ENCODE results near the gene ACTL8. TPM values are rescaled to one million over a fixed set of nuclear protein-coding genes. Genes with fewer than 3 reads are reported as not detected.

Gene ACTL8
- total RNA-seq: not detected
- polyA plus RNA-seq (2013, experiment 1 of 2): not detected
- not detected for polyA plus RNA-seq (2013, experiment 2 of 2)
- 0 to 0.24 (median 0) reads per million in 172 experiments for total RNA-seq

GRCh38 chr1:17755120-17755519 is at the start of gene ACTL8:
TSS of gene ACTL8 (plus strand) at chr1:17755333. CDS start at chr1:17823009, 67,676 bp downstream.
- ATAC-seq (ENCODE audit: poor library complexity): no peak
- peaks cover 15% of the 10 kb centered on the region for H3K36me3 Mint-ChIP-seq (ENCODE audit: low read depth)
- no peaks in the 10 kb centered on the region for H3K4me1 ChIP-seq (ENCODE audit: insufficient read depth, low read length)
- H3K4me3 Mint-ChIP-seq: no peak within 1 kb of the TSS
- ChIA-PET CTCF (no interaction called here), POLR2A (no interaction called here)
- no peak within 1 kb of the TSS for H3K27ac Mint-ChIP-seq
- DNase-seq: no peak
- H3K27me3 ChIP-seq (ENCODE audit: control insufficient read depth in 1 of 2, insufficient read depth in 2 of 2, low read length in 2 of 2): no peaks in the 10 kb centered on the region
- peaks cover 2% of the 10 kb centered on the region for H3K27me3 Mint-ChIP-seq
- H3K36me3 ChIP-seq (ENCODE audit: insufficient read depth, low read length): no peaks in the 10 kb centered on the region
- TF ChIP-seq CTCF (IDR thresholded peaks at IDR 0.05): no peak
- no peaks in the 10 kb centered on the region for H3K4me1 Mint-ChIP-seq (ENCODE audit: low read depth)
- intact Hi-C loops (cut with DNase I, micrococcal nuclease): no loop called here
- H3K9me3 ChIP-seq (ENCODE audit: control insufficient read depth in 1 of 2, insufficient read depth in 1 of 2, low read length in 2 of 2): peaks cover 53 to 66% of the 10 kb centered on the region in 2 experiments
- H3K9me3 Mint-ChIP-seq: peaks cover 19% of the 10 kb centered on the region
- no peak within 1 kb of the TSS for H3K27ac ChIP-seq (ENCODE audit: low read depth in 1 of 2, low read length in 2 of 2)
- no peak within 1 kb of the TSS for H3K4me3 ChIP-seq (ENCODE audit: low read length)

- ChIA-PET POLR2A (no interaction called here), CTCF (no interaction called here)
- no peak overlapping the region for H3K27ac ChIP-seq (ENCODE audit: low read depth in 1 of 2, low read length in 2 of 2)
- no peaks in the 10 kb centered on the region for H3K27me3 Mint-ChIP-seq
- H3K4me1 ChIP-seq (ENCODE audit: insufficient read depth, low read length): no peaks in the 10 kb centered on the region
- no peaks in the 10 kb centered on the region for H3K9me3 Mint-ChIP-seq
- H3K9me3 ChIP-seq (ENCODE audit: control insufficient read depth in 1 of 2, insufficient read depth in 1 of 2, low read length in 2 of 2): peaks cover 0 to 4% of the 10 kb centered on the region in 2 experiments
- H3K27me3 ChIP-seq (ENCODE audit: control insufficient read depth in 1 of 2, insufficient read depth in 2 of 2, low read length in 2 of 2): no peaks in the 10 kb centered on the region
- intact Hi-C loops (cut with DNase I, micrococcal nuclease): no loop called here
- no peak overlapping the region for H3K27ac Mint-ChIP-seq
- no peak overlapping the region for H3K4me3 Mint-ChIP-seq
- no peak for TF ChIP-seq CTCF (IDR thresholded peaks at IDR 0.05)
- H3K36me3 Mint-ChIP-seq (ENCODE audit: low read depth): no peaks in the 10 kb centered on the region
- no peaks in the 10 kb centered on the region for H3K4me1 Mint-ChIP-seq (ENCODE audit: low read depth)
- no peak overlapping the region for H3K4me3 ChIP-seq (ENCODE audit: low read length)
- DNase-seq: no peak
- no peaks in the 10 kb centered on the region for H3K36me3 ChIP-seq (ENCODE audit: insufficient read depth, low read length)
- ATAC-seq (ENCODE audit: poor library complexity): no peak
Observed at GRCh38 chr1:17706445-17706844, 48.7 kb upstream of the ACTL8 start.

- intact Hi-C loops (cut with DNase I, micrococcal nuclease): no loop called here
- no peak for DNase-seq
- ATAC-seq (ENCODE audit: poor library complexity): no peak
- TF ChIP-seq CTCF (IDR thresholded peaks at IDR 0.05): no peak
- Mint-ChIP-seq H3K36me3 (ENCODE audit: low read depth) (no peaks in the 10 kb centered on the region), H3K27ac (no peak overlapping the region), H3K4me1 (ENCODE audit: low read depth) (no peaks in the 10 kb centered on the region), H3K4me3 (no peak overlapping the region), H3K27me3 (no peaks in the 10 kb centered on the region), H3K9me3 (no peaks in the 10 kb centered on the region)
- H3K4me1 ChIP-seq (ENCODE audit: insufficient read depth, low read length): no peaks in the 10 kb centered on the region
- ChIA-PET POLR2A (no interaction called here), CTCF (no interaction called here)
- no peaks in the 10 kb centered on the region for H3K27me3 ChIP-seq (ENCODE audit: control insufficient read depth in 1 of 2, insufficient read depth in 2 of 2, low read length in 2 of 2)
- H3K9me3 ChIP-seq (ENCODE audit: control insufficient read depth in 1 of 2, insufficient read depth in 1 of 2, low read length in 2 of 2): peaks cover 0 to 4% of the 10 kb centered on the region in 2 experiments
- H3K36me3 ChIP-seq (ENCODE audit: insufficient read depth, low read length): no peaks in the 10 kb centered on the region
- H3K4me3 ChIP-seq (ENCODE audit: low read length): no peak overlapping the region
- no peak overlapping the region for H3K27ac ChIP-seq (ENCODE audit: low read depth in 1 of 2, low read length in 2 of 2)
Observed at GRCh38 chr1:17709981-17710380, 45.2 kb upstream of the ACTL8 start.
